GM23248 (cell line): ENCODE results near the gene CAB39.

Source experiments
- EZH2 ChIP-seq: fragments of 200-600 bp; sonication (generic); IDR thresholded peaks from 2 replicates; pipeline ENCODE4 v1.6.1; 2018; ENCODE audit warnings: antibody characterized with exemption, mild to moderate bottlenecking; ENCODE audit not compliant: insufficient read depth, poor library complexity, severe bottlenecking
- EZH2phosphoT487 ChIP-seq: fragments of 200-600 bp; sonication (generic); IDR thresholded peaks from 2 replicates; pipeline ENCODE4 v1.6.1; 2018; ENCODE audit warnings: antibody characterized with exemption, moderate library complexity, mild to moderate bottlenecking, low read depth; ENCODE audit not compliant: insufficient read depth

DNA sequence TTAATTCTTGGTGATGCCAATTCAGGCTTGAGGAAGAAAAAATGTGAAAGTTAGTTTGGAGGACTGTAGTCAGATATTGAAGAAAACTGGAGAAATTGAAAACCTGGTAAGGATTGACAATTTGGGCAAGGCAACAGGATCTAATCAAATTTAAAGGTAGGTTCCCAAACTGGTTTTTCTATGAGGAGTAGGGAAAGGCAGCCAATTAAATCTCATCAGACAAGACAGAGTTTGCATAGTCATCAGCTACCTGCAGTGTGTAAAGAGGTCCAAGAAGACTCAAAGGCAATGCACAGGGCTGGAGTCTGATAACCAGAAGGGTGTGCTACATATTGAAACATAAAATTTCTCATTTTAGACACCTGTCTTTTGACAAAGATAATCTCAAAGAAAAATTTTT, 16.0 kb upstream of the CAB39 start:
- TF ChIP-seq EZH2 (no peak), EZH2phosphoT487 (no peak)
